ENCODE data around the gene DIP2C.

Gene DIP2C

DNA sequence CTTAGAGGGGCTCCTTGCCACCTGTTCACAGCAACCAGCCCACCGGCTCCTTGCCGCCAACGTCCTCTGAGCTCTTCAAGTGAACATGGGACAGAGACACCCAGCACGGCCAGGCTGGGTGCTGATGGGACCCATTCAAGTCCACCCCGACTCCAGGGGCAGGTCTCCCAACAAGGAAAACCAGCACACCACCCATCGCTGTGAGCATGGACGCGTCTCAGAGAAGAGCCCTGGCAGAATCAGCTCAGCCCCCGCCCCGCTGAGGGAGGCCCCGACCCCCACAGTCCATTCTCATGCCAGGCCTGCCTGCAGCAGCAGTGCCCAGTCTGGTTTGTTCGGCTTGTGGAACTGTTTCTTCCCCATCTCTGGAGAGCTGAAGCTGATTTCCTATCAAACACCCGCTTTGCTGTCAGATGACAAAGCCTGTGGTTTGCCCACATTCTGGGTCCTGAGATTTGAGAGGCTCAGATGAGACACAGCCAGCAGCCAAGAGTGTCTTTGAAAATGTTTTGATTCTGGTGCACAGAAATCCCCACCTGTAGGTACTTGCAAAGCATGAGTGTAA lies 337.6 kb downstream of the DIP2C start:
- no CpG with 5 or more reads among the region's 13 CpGs for WGBS (ENCODE audit: extremely low coverage, insufficient coverage, insufficient read length)
- no peak overlapping the region for H2BK120ac ChIP-seq (ENCODE audit: insufficient read depth, low read length, poor library complexity)

DNA sequence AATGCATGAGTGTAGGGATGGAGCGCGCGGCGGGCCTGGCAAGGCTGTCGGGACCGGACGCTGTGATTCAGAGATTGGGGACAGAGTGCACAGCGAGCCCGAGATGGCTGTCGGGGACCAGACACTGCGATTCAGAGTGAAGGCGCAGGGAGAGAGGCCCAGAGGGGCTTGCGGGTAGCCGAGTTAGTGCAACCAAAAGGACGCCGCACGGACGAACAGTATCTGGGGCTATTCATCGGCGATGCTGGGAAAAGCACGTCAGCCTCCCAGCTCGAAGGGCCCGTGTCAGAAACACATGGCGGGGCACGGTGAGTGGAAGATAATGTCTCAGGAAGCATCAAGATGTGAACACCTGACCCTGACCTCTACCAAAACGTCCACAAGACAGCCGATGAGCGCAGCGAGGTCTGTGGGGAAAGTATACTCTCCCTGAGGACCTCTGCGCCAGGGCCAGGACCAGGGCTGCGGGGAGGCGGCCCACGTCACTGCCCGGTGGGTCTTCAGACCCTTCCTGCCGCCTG lies 338.4 kb downstream of the DIP2C start:
- Histone ChIP-seq H3K27me3 (ENCODE audit: insufficient read depth, low read length) (no peaks in the 10 kb centered on the region), H3K18ac (ENCODE audit: low read length) (no peak overlapping the region), H3K14ac (ENCODE audit: low read length) (no peak overlapping the region), H4K12ac (ENCODE audit: low read depth, low read length) (no peak overlapping the region), H3K9me3 (ENCODE audit: insufficient read depth, low read depth, low read length) (peaks cover 4% of the 10 kb centered on the region), H2BK5ac (ENCODE audit: low read depth, low read length, poor library complexity) (no peak overlapping the region), H2AK5ac (ENCODE audit: low read length) (no peak overlapping the region), H2AFZ (ENCODE audit: insufficient read depth, low read length, poor library complexity) (no peak overlapping the region), H3K36me3 (ENCODE audit: control insufficient read depth in 1 of 2, insufficient read depth in 2 of 2, low read length in 2 of 2) (peaks cover 28 to 45% of the 10 kb centered on the region in 2 experiments), H3K9ac (ENCODE audit: low read length) (no peak overlapping the region), H3K4me2 (ENCODE audit: low read length) (no peak overlapping the region), H3K27ac (ENCODE audit: low read depth, low read length) (no peak overlapping the region), H2BK12ac (ENCODE audit: low read length) (no peak overlapping the region), H4K91ac (ENCODE audit: low read depth, low read length) (no peak overlapping the region), H3K79me2 (ENCODE audit: control insufficient read depth, insufficient read depth, low read length, poor library complexity) (no peaks in the 10 kb centered on the region), H4K8ac (ENCODE audit: low read depth, low read length) (no peak overlapping the region), H3K79me1 (ENCODE audit: low read length) (no peaks in the 10 kb centered on the region), H3K4ac (ENCODE audit: low read depth, low read length) (no peak overlapping the region), H3K4me1 (ENCODE audit: control insufficient read depth in 1 of 2, insufficient read depth in 2 of 2, low read length in 2 of 2) (no peaks in the 10 kb centered on the region), H2BK120ac (ENCODE audit: insufficient read depth, low read length, poor library complexity) (no peak overlapping the region), H3K23ac (ENCODE audit: low read length) (no peak overlapping the region), H3K4me3 (ENCODE audit: low read depth, low read length) (no peak overlapping the region)
- no CpG with 5 or more reads among the region's 35 CpGs for WGBS (ENCODE audit: extremely low coverage, insufficient coverage, insufficient read length)
- no peak for DNase-seq

More for the DNA sequence above, 337.6 kb downstream of the DIP2C start:
- H3K23ac ChIP-seq (ENCODE audit: low read length): no peak overlapping the region
- H2AK5ac ChIP-seq (ENCODE audit: low read length): no peak overlapping the region
- no peak overlapping the region for H2BK12ac ChIP-seq (ENCODE audit: low read length)
- H3K79me1 ChIP-seq (ENCODE audit: low read length): no peaks in the 10 kb centered on the region
- H3K9ac ChIP-seq (ENCODE audit: low read length): no peak overlapping the region
- no peak overlapping the region for H3K4ac ChIP-seq (ENCODE audit: low read depth, low read length)
- no peak overlapping the region for H3K4me2 ChIP-seq (ENCODE audit: low read length)
- no peak overlapping the region for H4K12ac ChIP-seq (ENCODE audit: low read depth, low read length)
- H3K79me2 ChIP-seq (ENCODE audit: control insufficient read depth, insufficient read depth, low read length, poor library complexity): no peaks in the 10 kb centered on the region
- peaks cover 34 to 51% of the 10 kb centered on the region in 2 experiments for H3K36me3 ChIP-seq (ENCODE audit: control insufficient read depth in 1 of 2, insufficient read depth in 2 of 2, low read length in 2 of 2)
- no peak overlapping the region for H4K8ac ChIP-seq (ENCODE audit: low read depth, low read length)
- no peak overlapping the region for H3K4me3 ChIP-seq (ENCODE audit: low read depth, low read length)
- peaks cover 4% of the 10 kb centered on the region for H3K9me3 ChIP-seq (ENCODE audit: insufficient read depth, low read depth, low read length)
- H2AFZ ChIP-seq (ENCODE audit: insufficient read depth, low read length, poor library complexity): no peak overlapping the region
- H2BK5ac ChIP-seq (ENCODE audit: low read depth, low read length, poor library complexity): no peak overlapping the region
- no peak overlapping the region for H3K27ac ChIP-seq (ENCODE audit: low read depth, low read length)
- DNase-seq: no peak
- no peak overlapping the region for H4K91ac ChIP-seq (ENCODE audit: low read depth, low read length)
- no peak overlapping the region for H3K14ac ChIP-seq (ENCODE audit: low read length)
- no peak overlapping the region for H3K18ac ChIP-seq (ENCODE audit: low read length)
- H3K4me1 ChIP-seq (ENCODE audit: control insufficient read depth in 1 of 2, insufficient read depth in 2 of 2, low read length in 2 of 2): no peaks in the 10 kb centered on the region
- no peaks in the 10 kb centered on the region for H3K27me3 ChIP-seq (ENCODE audit: insufficient read depth, low read length)

DNA sequence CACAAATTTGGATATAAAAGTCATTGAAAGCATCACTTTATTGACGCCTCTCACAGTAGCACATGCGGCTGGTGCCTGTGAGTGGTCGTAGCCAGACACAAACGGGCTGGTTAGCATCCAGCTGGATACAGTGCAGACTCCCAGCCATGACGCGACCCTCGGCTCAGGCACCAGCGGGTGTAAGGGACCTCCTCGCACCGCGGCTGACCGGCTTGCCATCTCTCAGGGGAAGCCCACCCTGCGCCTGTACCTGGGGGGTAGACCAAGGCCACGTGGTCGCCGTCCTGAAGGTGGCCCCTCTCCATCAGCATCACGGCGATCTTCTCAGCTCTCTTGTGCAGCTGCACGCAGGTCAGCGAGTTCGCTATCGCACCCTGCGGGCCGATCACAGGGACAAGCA lies 340.4 kb downstream of the DIP2C start:
- Histone ChIP-seq H3K9ac (ENCODE audit: low read length) (no peak overlapping the region), H3K4me1 (ENCODE audit: control insufficient read depth in 1 of 2, insufficient read depth in 2 of 2, low read length in 2 of 2) (no peaks in the 10 kb centered on the region), H2BK12ac (ENCODE audit: low read length) (no peak overlapping the region), H3K23ac (ENCODE audit: low read length) (no peak overlapping the region), H2AFZ (ENCODE audit: insufficient read depth, low read length, poor library complexity) (no peak overlapping the region), H3K4me2 (ENCODE audit: low read length) (no peak overlapping the region), H3K27ac (ENCODE audit: low read depth, low read length) (no peak overlapping the region), H3K14ac (ENCODE audit: low read length) (no peak overlapping the region), H2AK5ac (ENCODE audit: low read length) (no peak overlapping the region), H3K9me3 (ENCODE audit: insufficient read depth, low read depth, low read length) (peaks cover 4% of the 10 kb centered on the region), H3K18ac (ENCODE audit: low read length) (no peak overlapping the region), H3K4me3 (ENCODE audit: low read depth, low read length) (no peak overlapping the region), H3K36me3 (ENCODE audit: control insufficient read depth in 1 of 2, insufficient read depth in 2 of 2, low read length in 2 of 2) (peaks cover 22 to 44% of the 10 kb centered on the region in 2 experiments), H3K79me1 (ENCODE audit: low read length) (no peaks in the 10 kb centered on the region), H3K4ac (ENCODE audit: low read depth, low read length) (no peak overlapping the region), H4K12ac (ENCODE audit: low read depth, low read length) (no peak overlapping the region), H4K8ac (ENCODE audit: low read depth, low read length) (no peak overlapping the region), H2BK5ac (ENCODE audit: low read depth, low read length, poor library complexity) (no peak overlapping the region), H2BK120ac (ENCODE audit: insufficient read depth, low read length, poor library complexity) (no peak overlapping the region), H4K91ac (ENCODE audit: low read depth, low read length) (no peak overlapping the region), H3K27me3 (ENCODE audit: insufficient read depth, low read length) (no peaks in the 10 kb centered on the region), H3K79me2 (ENCODE audit: control insufficient read depth, insufficient read depth, low read length, poor library complexity) (no peaks in the 10 kb centered on the region)
- DNase-seq: no peak
- no CpG with 5 or more reads among the region's 24 CpGs for WGBS (ENCODE audit: extremely low coverage, insufficient coverage, insufficient read length)

DNA sequence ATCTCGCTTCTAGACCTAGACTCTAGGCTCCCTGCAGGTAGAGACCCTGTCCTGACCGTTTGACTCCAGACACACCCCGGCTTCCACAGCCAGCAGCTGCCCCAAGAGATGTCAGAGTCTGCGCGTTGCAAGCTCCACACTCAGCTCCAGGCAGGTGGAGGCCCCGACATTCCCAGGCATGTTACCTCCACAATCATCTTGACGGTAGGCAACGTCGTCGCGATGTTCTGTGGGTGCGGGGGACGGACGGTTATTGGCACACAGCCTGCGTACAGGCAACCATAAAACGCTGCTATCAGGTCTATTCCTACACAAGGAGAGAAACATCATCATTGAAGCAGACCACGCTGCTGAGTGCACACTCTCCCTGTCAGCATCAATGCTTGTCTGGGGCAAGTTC lies 341.0 kb downstream of the DIP2C start:
- H3K79me2 ChIP-seq (ENCODE audit: control insufficient read depth, insufficient read depth, low read length, poor library complexity): no peaks in the 10 kb centered on the region
- no peak overlapping the region for H3K23ac ChIP-seq (ENCODE audit: low read length)
- no peak overlapping the region for H3K4me3 ChIP-seq (ENCODE audit: low read depth, low read length)
- H3K27me3 ChIP-seq (ENCODE audit: insufficient read depth, low read length): no peaks in the 10 kb centered on the region
- H3K36me3 ChIP-seq (ENCODE audit: control insufficient read depth in 1 of 2, insufficient read depth in 2 of 2, low read length in 2 of 2): peaks cover 24 to 42% of the 10 kb centered on the region in 2 experiments
- no peak overlapping the region for H3K4ac ChIP-seq (ENCODE audit: low read depth, low read length)
- H3K27ac ChIP-seq (ENCODE audit: low read depth, low read length): no peak overlapping the region
- H3K4me1 ChIP-seq (ENCODE audit: control insufficient read depth in 1 of 2, insufficient read depth in 2 of 2, low read length in 2 of 2): no peaks in the 10 kb centered on the region
- H2BK120ac ChIP-seq (ENCODE audit: insufficient read depth, low read length, poor library complexity): no peak overlapping the region
- H4K8ac ChIP-seq (ENCODE audit: low read depth, low read length): no peak overlapping the region
- H4K12ac ChIP-seq (ENCODE audit: low read depth, low read length): no peak overlapping the region
- H2BK12ac ChIP-seq (ENCODE audit: low read length): no peak overlapping the region
- no peak overlapping the region for H2AFZ ChIP-seq (ENCODE audit: insufficient read depth, low read length, poor library complexity)
- no CpG with 5 or more reads among the region's 17 CpGs for WGBS (ENCODE audit: extremely low coverage, insufficient coverage, insufficient read length)
- DNase-seq: no peak
- H3K9me3 ChIP-seq (ENCODE audit: insufficient read depth, low read depth, low read length): peaks cover 2% of the 10 kb centered on the region
- no peak overlapping the region for H2AK5ac ChIP-seq (ENCODE audit: low read length)
- H2BK5ac ChIP-seq (ENCODE audit: low read depth, low read length, poor library complexity): no peak overlapping the region
- H3K9ac ChIP-seq (ENCODE audit: low read length): no peak overlapping the region
- no peak overlapping the region for H4K91ac ChIP-seq (ENCODE audit: low read depth, low read length)
- no peaks in the 10 kb centered on the region for H3K79me1 ChIP-seq (ENCODE audit: low read length)
- H3K18ac ChIP-seq (ENCODE audit: low read length): no peak overlapping the region
- H3K4me2 ChIP-seq (ENCODE audit: low read length): no peak overlapping the region
- H3K14ac ChIP-seq (ENCODE audit: low read length): no peak overlapping the region

Data from trophoblast cell (in vitro differentiated cells and primary cell).